NT2/D1 (cell line): ENCODE measurements around the gene BPI.

Experiments used
- DNase-seq: peaks from one replicate; pipeline ENCODE4 v3.0.0-alpha.2; 2011; ENCODE audit warnings: low read depth, low spot score
- H3K27me3 ChIP-seq: 2 replicates; pipeline ENCODE4 v1.6.0; 2011; ENCODE audit warnings: mild to moderate bottlenecking; ENCODE audit not compliant: insufficient read length, insufficient read depth
- H3K36me3 ChIP-seq: 2 replicates; pipeline ENCODE4 v1.6.1; 2011; ENCODE audit warnings: mild to moderate bottlenecking, low read length, mixed read lengths; ENCODE audit not compliant: insufficient read depth, insufficient read length
- H3K4me1 ChIP-seq: 2 replicates; pipeline ENCODE4 v1.5.1; 2011; ENCODE audit not compliant: insufficient read depth, insufficient read length
- H3K4me3 ChIP-seq: 2 replicates; pipeline ENCODE4 v1.5.1; 2011; ENCODE audit warnings: low read depth; ENCODE audit not compliant: insufficient read length
- H3K9ac ChIP-seq: 2 replicates; pipeline ENCODE4 v1.6.0; 2011; ENCODE audit warnings: low read depth; ENCODE audit not compliant: insufficient read length
- H3K9me3 ChIP-seq: 2 replicates; pipeline ENCODE4 v1.5.1; 2011; ENCODE audit warnings: mild to moderate bottlenecking, low read length; ENCODE audit not compliant: insufficient read depth
- SUZ12 ChIP-seq: IDR thresholded peaks from 2 replicates; pipeline ENCODE4 v1.6.1; 2011; ENCODE audit not compliant: insufficient read length, insufficient read depth; ENCODE audit errors: extremely low read depth
- YY1 ChIP-seq: IDR thresholded peaks from 2 replicates; pipeline ENCODE4 v1.6.1; 2011; ENCODE audit not compliant: insufficient read length, insufficient read depth
- ZNF274 ChIP-seq: IDR thresholded peaks from 2 replicates; pipeline ENCODE4 v1.6.1; 2011; ENCODE audit warnings: mild to moderate bottlenecking, low read depth, low read length

BPI gene

DNA sequence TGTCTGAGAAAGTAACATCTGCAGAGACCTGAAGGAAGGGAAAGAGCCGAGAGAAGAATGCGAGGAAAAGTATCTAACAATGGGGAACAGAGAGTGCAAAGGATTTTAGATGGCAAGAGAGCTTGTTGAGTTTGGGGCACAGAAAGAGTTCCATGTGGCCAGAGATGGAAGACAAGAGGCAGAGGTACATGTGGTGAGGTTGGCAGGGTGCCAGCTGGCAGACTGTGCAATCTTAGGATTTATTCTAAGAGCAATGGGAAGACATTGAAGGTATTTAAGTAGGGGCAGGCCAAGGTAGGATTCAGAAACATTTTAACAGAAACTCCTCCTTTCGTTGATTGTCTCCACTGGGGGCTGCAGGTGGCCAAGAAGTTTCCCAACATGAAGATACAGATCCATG, 21.9 kb downstream of the BPI start:
- no peak for DNase-seq
- H3K4me1 ChIP-seq = no peaks in the 10 kb centered on the region

DNA sequence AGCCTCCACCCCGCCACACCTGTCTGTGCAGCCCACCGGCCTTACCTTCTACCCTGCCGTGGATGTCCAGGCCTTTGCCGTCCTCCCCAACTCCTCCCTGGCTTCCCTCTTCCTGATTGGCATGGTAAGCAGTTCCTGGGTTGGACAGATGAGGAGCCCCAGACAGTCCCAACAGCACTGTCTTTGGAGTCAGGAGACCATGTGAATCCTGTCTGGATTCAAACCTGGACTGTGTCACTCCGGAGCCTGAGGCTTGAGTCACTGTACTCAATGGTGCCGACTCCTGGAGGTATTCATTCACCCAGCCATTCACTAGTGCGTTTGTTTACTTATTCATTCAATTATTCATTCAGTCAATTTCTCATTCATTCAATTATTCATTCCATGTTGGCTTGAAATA, 22.4 kb downstream of the BPI start:
- H3K9me3 ChIP-seq = no peaks in the 10 kb centered on the region
- H3K27me3 ChIP-seq = peaks cover 2% of the 10 kb centered on the region
- no peak for DNase-seq
- no peaks in the 10 kb centered on the region for H3K36me3 ChIP-seq
- H3K4me1 ChIP-seq = no peaks in the 10 kb centered on the region
- no peak overlapping the region for H3K4me3 ChIP-seq
- TF ChIP-seq ZNF274 (no peak), SUZ12 (no peak), YY1 (no peak)
- no peak overlapping the region for H3K9ac ChIP-seq

More for the DNA sequence above, 21.9 kb downstream of the BPI start:
- no peak for TF ChIP-seq ZNF274
- TF ChIP-seq YY1 = no peak
- TF ChIP-seq SUZ12 = no peak
- H3K36me3 ChIP-seq = no peaks in the 10 kb centered on the region
- peaks cover 2% of the 10 kb centered on the region for H3K27me3 ChIP-seq
- no peaks in the 10 kb centered on the region for H3K9me3 ChIP-seq
- no peak overlapping the region for H3K9ac ChIP-seq
- H3K4me3 ChIP-seq = no peak overlapping the region

DNA sequence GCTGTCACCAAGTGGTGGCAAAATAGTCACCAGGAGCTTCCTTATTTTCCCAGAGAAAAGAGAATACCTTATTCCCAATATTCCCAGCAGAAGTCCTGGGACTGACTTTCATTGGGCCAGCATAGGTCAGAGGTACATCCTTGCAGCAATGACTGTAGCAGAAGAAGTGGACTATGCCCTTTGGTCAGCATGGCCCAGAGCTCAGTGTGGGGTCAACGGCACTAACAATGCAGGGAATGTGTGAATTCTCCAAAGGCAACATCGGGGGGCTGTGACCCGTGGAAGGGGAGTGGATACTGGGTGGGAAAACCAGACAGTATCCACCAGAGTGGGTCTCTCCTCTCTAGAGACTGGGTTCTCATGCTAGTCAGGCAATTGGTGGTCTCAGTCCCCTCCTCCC, 26.7 kb downstream of the BPI start:
- no peaks in the 10 kb centered on the region for H3K27me3 ChIP-seq

DNA sequence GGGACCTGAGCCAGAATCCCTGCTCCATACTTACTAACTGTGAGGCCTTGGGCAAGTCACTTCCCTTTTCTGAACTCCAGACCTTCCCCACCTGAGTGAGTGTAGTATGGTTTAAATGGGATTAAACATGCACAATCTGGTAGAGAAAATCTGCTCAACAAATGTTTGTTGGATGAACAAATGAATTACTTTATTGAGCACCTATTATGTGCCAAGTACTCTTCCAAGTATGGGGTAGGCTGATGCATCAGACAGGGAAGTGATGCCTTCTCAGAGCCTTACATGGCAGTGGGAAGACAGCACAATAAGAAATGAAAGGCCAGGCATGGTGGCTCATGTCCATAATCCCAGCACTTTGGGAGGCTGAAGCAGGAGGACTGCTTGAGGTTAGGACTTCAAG, 27.3 kb downstream of the BPI start:
- Histone ChIP-seq H3K27me3 (no peaks in the 10 kb centered on the region), H3K4me1 (no peaks in the 10 kb centered on the region), H3K4me3 (no peak overlapping the region), H3K36me3 (no peaks in the 10 kb centered on the region), H3K9ac (no peak overlapping the region), H3K9me3 (no peaks in the 10 kb centered on the region)
- no peak for DNase-seq
- TF ChIP-seq ZNF274 (no peak), SUZ12 (no peak), YY1 (no peak)

More for the DNA sequence above, 26.7 kb downstream of the BPI start:
- Histone ChIP-seq H3K4me3 (no peak overlapping the region), H3K36me3 (no peaks in the 10 kb centered on the region), H3K9ac (no peak overlapping the region), H3K4me1 (no peaks in the 10 kb centered on the region), H3K9me3 (no peaks in the 10 kb centered on the region)
- DNase-seq = no peak
- TF ChIP-seq SUZ12 (no peak), ZNF274 (no peak), YY1 (no peak)

DNA sequence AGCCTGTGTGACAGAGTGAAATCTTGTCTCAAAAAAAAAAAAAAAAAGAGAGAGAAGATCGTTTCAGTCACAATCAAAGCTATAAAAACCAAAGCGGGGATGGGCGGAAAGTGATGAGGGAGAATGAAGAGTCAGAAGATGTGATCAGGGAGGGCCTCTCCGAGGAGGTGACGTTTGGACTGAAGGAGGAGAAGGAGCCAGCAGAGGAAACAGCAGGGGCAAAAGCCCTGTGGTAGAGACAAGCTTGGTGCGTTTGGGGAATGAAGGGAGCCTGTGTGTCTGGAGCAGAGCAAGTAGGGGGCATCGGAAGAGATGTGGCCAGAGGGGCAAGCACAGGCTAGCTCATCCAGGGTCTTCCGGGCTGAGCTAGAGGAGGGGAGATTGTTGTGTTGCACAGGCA, 27.9 kb downstream of the BPI start:
- Histone ChIP-seq H3K4me3 (no peak overlapping the region), H3K27me3 (no peaks in the 10 kb centered on the region), H3K9ac (no peak overlapping the region), H3K9me3 (no peaks in the 10 kb centered on the region), H3K4me1 (no peaks in the 10 kb centered on the region), H3K36me3 (no peaks in the 10 kb centered on the region)
- DNase-seq = no peak
- TF ChIP-seq ZNF274 = no peak
- TF ChIP-seq YY1 = no peak
- TF ChIP-seq SUZ12 = no peak

DNA sequence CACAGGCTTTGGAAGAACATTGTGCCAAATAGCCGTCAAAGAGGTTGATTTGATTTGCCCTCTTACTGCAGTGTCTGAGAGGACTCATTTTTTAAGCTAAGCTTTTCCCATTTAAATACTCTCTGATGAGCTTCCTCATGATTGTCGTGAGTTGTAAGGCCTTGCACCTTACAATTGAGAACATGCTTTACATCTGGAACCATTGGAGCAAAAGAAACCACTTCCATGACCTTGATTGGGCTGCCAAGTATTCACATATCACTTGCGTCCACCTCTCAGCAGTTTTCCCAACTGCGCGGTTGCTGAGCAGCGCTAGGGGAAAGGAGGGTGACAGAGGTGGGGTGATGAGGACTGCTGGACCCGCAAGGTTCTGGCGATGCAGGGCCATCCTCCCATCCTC, 30.1 kb downstream of the BPI start:
- Histone ChIP-seq H3K27me3 (no peaks in the 10 kb centered on the region), H3K36me3 (no peaks in the 10 kb centered on the region), H3K9ac (no peak overlapping the region), H3K4me1 (no peaks in the 10 kb centered on the region), H3K4me3 (no peak overlapping the region), H3K9me3 (peaks cover 12% of the 10 kb centered on the region; the same call in 1 of the 2 replicates)
- no peak for DNase-seq
- TF ChIP-seq ZNF274 (no peak), YY1 (no peak), SUZ12 (no peak)

DNA sequence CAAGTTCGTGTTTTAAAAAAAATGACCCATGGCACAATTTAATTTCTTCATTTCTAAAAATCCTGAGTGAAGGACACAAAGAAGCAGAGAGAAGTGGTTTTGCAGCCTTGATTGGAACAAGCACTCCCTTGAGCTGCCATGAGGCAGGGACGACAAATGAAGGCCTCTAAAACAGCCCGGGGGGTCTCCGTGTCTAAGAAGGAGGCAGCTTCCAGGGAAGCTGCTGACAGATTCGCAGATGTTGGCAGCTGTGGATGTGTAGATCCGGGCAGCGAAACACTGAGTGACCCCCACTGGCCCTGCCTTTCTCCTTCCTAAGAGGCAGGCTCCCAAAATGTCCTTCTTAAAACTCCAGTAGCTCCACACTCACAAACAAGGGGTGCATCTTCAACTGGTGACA, 32.8 kb downstream of the BPI start:
- TF ChIP-seq ZNF274 (no peak), YY1 (no peak), SUZ12 (no peak)
- Histone ChIP-seq H3K4me1 (peaks cover 2% of the 10 kb centered on the region), H3K27me3 (no peaks in the 10 kb centered on the region), H3K9ac (no peak overlapping the region), H3K9me3 (peaks cover 12% of the 10 kb centered on the region; the same call in 1 of the 2 replicates), H3K4me3 (no peak overlapping the region), H3K36me3 (no peaks in the 10 kb centered on the region)
- no peak for DNase-seq
